ENCODE data around the gene CTSH.
"Not testable (repeated sequence)": the region's sequence is repeated elsewhere in the genome, so short reads cannot be mapped to it uniquely, and the experiment has no call there.

Gene CTSH

GRCh38 chr15:78928616-78929093, 16.2 kb downstream of the CTSH start:
- no peaks in the 10 kb centered on the region for H3K9me3 ChIP-seq (ENCODE audit: control insufficient read depth, low read length)
- H3K27ac ChIP-seq, result no peak overlapping the region
- no peak overlapping the region for H3K4me2 ChIP-seq (ENCODE audit: low read length)
- no peak overlapping the region for H3K4me3 ChIP-seq (ENCODE audit: low read depth, low read length)
- H3K27me3 ChIP-seq (ENCODE audit: control insufficient read depth, insufficient read depth, low read length), result no peaks in the 10 kb centered on the region
- H3K4me1 ChIP-seq, result peaks cover 4% of the 10 kb centered on the region
- no peak overlapping the region for H2AFZ ChIP-seq
- no peaks in the 10 kb centered on the region for H3K79me2 ChIP-seq
- no peak overlapping the region for H3K9ac ChIP-seq
- H3K36me3 ChIP-seq (ENCODE audit: control insufficient read depth, insufficient read depth, low read length), result no peaks in the 10 kb centered on the region
- TF ChIP-seq CTCF (IDR thresholded peaks at IDR 0.05), result no peak

GRCh38 chr15:78928176-78928575, 16.7 kb downstream of the CTSH start:
- not testable (repeated sequence) for H3K79me2 ChIP-seq; H3K27me3 ChIP-seq (ENCODE audit: control insufficient read depth, insufficient read depth, low read length); H3K9me3 ChIP-seq (ENCODE audit: control insufficient read depth, low read length); H3K4me1 ChIP-seq; H3K4me3 ChIP-seq (ENCODE audit: low read depth, low read length); H3K4me2 ChIP-seq (ENCODE audit: low read length); H2AFZ ChIP-seq; H3K36me3 ChIP-seq (ENCODE audit: control insufficient read depth, insufficient read depth, low read length); H3K27ac ChIP-seq; H3K9ac ChIP-seq

GRCh38 chr15:78927077-78927790, 17.6 kb downstream of the CTSH start:
- no peak overlapping the region for H3K4me3 ChIP-seq (ENCODE audit: low read depth, low read length)
- H3K4me1 ChIP-seq, result peaks cover 4% of the 10 kb centered on the region
- H3K9me3 ChIP-seq (ENCODE audit: control insufficient read depth, low read length), result no peaks in the 10 kb centered on the region
- no peaks in the 10 kb centered on the region for H3K79me2 ChIP-seq
- H3K27me3 ChIP-seq (ENCODE audit: control insufficient read depth, insufficient read depth, low read length), result no peaks in the 10 kb centered on the region
- no peak overlapping the region for H3K9ac ChIP-seq
- H3K36me3 ChIP-seq (ENCODE audit: control insufficient read depth, insufficient read depth, low read length), result no peaks in the 10 kb centered on the region
- no peak for TF ChIP-seq CTCF (IDR thresholded peaks at IDR 0.05)
- no peak overlapping the region for H3K27ac ChIP-seq
- H2AFZ ChIP-seq, result no peak overlapping the region
- no peak overlapping the region for H3K4me2 ChIP-seq (ENCODE audit: low read length)

GRCh38 chr15:78925956-78926743, 18.7 kb downstream of the CTSH start:
- Histone ChIP-seq H3K4me3 (ENCODE audit: low read depth, low read length) (no peak overlapping the region), H3K27me3 (ENCODE audit: control insufficient read depth, insufficient read depth, low read length) (no peaks in the 10 kb centered on the region), H3K4me2 (ENCODE audit: low read length) (no peak overlapping the region), H3K36me3 (ENCODE audit: control insufficient read depth, insufficient read depth, low read length) (no peaks in the 10 kb centered on the region), H3K9me3 (ENCODE audit: control insufficient read depth, low read length) (no peaks in the 10 kb centered on the region), H3K9ac (no peak overlapping the region), H2AFZ (no peak overlapping the region), H3K4me1 (peaks cover 2% of the 10 kb centered on the region), H3K27ac (no peak overlapping the region), H3K79me2 (no peaks in the 10 kb centered on the region)
- no peak for TF ChIP-seq CTCF (IDR thresholded peaks at IDR 0.05)

GRCh38 chr15:78925076-78925624, 19.7 kb downstream of the CTSH start:
- H3K27me3 ChIP-seq (ENCODE audit: control insufficient read depth, insufficient read depth, low read length), result no peaks in the 10 kb centered on the region

More at GRCh38 chr15:78925076-78925624, 19.7 kb downstream of the CTSH start:
- Histone ChIP-seq H3K4me2 (ENCODE audit: low read length) (no peak overlapping the region), H3K4me1 (no peaks in the 10 kb centered on the region), H3K9me3 (ENCODE audit: control insufficient read depth, low read length) (no peaks in the 10 kb centered on the region), H3K9ac (no peak overlapping the region), H3K4me3 (ENCODE audit: low read depth, low read length) (no peak overlapping the region), H3K79me2 (no peaks in the 10 kb centered on the region), H2AFZ (no peak overlapping the region), H3K36me3 (ENCODE audit: control insufficient read depth, insufficient read depth, low read length) (no peaks in the 10 kb centered on the region), H3K27ac (no peak overlapping the region)
- TF ChIP-seq CTCF (IDR thresholded peaks at IDR 0.05), result no peak
